Stimulated activated CD4-positive, alpha-beta T cell treated with anti-CD3 and anti-CD28 coated beads, TNF-alpha, amount 100 ng/mL, for 48 hours (primary cell): Measurements from ENCODE around the gene POLR3A.

Experiments
- DNase-seq, 3 donors: peaks; one replicate each; pipeline ENCODE4 v3.0.0-alpha.2; 2020; ENCODE audit warnings: low read depth in 3 of 3

POLR3A gene

DNA sequence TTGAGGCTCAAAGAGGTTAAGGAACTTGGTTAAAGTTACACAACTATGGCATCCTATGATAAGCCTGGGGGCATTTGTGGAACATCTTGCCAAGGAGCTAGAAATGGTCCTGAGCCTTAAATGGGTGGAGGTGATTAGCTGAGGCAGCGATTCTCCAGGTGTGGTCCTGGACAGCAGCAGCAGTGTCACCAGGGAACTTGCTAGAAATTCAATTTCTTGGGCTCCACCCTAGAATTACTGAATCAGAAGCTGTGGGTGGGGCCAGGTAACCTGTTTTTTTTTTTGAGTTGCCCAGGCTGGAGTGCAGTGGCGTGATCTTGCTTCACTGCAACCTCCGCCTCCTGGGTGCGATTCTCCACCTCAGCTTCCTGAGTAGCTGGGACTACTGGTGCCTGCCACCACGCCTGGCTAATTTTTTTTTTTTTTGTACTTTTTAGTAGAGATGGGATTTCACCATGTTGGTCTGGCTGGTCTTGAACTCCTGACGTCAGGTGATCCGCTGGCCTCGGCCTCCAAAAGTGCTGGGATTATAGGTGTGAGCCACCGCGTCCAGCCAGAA, 17.5 kb upstream of the POLR3A start:
- DNase-seq: no peak

GRCh38 chr10:78045856-78046255, 16.5 kb upstream of the POLR3A start:
- no peak for DNase-seq

DNA sequence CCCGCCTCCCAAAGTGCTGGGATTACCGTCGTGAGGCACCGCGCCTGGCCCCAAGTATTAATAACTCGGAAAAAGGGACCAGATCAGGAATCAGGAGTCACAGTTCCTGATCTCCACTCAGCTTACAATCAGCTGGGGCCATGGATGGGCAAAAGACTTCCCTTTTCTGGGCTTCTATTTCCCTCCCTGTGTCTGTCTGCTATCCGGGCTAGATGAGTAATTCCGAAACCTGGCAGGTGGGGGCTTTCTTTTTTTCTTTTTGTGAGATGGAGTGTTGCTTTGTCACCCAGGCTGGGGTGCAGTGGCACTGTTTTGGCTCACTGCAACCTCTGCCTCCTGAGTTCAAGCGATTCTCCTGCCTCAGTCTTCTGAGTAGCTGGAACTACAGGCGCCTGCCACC, 15.9 kb upstream of the POLR3A start:
- no peak for DNase-seq

GRCh38 chr10:78044699-78045098, 15.4 kb upstream of the POLR3A start:
- DNase-seq: no peak

GRCh38 chr10:78044179-78044578, 14.9 kb upstream of the POLR3A start:
- DNase-seq: no peak

DNA sequence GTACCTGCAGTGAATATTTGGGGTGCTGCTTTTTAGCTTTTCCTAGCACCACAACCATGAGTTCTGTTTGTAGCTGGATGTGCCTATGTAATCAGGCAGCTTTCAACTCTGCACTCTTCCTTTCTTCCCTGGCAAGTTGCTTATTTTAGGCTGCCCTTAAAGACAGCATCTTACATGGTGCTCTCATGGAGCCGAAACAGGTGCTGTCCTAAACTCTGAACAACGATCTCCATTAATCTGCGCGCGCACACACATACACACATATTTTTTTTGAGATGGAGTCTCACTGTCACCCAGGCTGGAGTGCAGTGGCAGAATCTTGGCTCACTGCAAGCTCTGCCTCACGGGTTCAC, 13.4 kb upstream of the POLR3A start:
- DNase-seq: no peak

GRCh38 chr10:78042058-78042751, 12.9 kb upstream of the POLR3A start:
- no peak for DNase-seq

GRCh38 chr10:78041170-78042057, 12.1 kb upstream of the POLR3A start:
- no peak for DNase-seq

DNA sequence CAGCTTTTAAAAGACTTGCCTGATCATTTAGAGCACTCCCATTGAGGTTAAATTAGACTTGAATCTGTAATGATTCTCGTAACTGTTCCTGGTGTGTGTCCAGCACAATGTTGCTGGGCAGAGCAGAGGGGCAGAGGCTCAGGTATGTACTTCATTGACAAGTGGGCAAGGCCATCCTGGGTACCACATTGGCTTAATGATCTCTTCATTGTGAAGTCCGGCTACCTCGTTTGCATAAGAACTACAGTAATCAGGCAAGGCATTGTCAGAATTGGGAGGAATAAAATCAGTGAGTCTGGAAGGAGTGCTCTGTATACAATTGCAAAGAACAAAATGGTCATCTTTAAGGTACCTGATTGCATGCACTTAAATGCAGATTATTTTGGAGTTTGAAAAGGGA, 10.4 kb upstream of the POLR3A start:
- DNase-seq: no peak

- DNase-seq: no peak
Measured at GRCh38 chr10:78038791-78039547, 9.7 kb upstream of the POLR3A start.

- no peak for DNase-seq
Measured at GRCh38 chr10:78038105-78038504, 8.8 kb upstream of the POLR3A start.

- no peak for DNase-seq
Measured at GRCh38 chr10:78035933-78036583, 6.7 kb upstream of the POLR3A start.

DNA sequence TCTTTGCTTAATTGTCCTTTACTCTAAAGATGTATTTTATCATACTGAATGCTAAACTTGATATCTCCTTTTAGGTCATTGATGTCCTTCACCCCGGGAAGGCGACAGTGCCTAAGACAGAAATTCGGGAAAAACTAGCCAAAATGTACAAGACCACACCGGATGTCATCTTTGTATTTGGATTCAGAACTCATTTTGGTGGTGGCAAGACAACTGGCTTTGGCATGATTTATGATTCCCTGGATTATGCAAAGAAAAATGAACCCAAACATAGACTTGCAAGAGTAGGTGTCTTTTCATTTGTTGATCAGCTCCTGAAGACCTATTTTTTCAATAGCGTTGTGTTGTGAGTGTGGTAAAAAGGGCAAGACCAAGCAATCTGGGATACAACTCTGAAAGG, 6.1 kb upstream of the POLR3A start:
- DNase-seq: no peak

DNA sequence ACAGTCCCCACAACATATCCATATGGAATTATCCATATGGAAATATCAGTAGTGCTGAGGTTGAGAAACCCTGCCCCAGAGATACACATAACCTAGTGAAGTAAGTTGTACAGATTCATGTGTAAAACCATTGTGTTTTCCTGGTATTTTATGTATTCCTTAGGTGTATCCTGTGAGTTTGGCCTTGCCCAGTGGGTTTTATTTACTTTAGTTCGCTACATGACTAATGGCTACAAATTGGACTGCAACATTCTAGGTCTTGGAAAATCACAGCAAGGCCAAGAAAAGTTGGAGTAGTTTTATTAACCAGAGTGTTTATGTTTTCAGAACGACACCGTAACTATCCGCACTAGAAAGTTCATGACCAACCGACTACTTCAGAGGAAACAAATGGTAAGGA, 5.7 kb upstream of the POLR3A start:
- no peak for DNase-seq

- peak; percentile 86 to 94 (median 90) for DNase-seq
Measured at GRCh38 chr10:78033637-78034470, 4.5 kb upstream of the POLR3A start, which contains the start of gene RPS24. Gene RPS24 (plus strand): TSS chr10:78033863. CDS start chr10:78033902, 39 bp downstream.

- no peak for DNase-seq
Measured at GRCh38 chr10:78033387-78033636, 4.0 kb upstream of the POLR3A start.

DNA sequence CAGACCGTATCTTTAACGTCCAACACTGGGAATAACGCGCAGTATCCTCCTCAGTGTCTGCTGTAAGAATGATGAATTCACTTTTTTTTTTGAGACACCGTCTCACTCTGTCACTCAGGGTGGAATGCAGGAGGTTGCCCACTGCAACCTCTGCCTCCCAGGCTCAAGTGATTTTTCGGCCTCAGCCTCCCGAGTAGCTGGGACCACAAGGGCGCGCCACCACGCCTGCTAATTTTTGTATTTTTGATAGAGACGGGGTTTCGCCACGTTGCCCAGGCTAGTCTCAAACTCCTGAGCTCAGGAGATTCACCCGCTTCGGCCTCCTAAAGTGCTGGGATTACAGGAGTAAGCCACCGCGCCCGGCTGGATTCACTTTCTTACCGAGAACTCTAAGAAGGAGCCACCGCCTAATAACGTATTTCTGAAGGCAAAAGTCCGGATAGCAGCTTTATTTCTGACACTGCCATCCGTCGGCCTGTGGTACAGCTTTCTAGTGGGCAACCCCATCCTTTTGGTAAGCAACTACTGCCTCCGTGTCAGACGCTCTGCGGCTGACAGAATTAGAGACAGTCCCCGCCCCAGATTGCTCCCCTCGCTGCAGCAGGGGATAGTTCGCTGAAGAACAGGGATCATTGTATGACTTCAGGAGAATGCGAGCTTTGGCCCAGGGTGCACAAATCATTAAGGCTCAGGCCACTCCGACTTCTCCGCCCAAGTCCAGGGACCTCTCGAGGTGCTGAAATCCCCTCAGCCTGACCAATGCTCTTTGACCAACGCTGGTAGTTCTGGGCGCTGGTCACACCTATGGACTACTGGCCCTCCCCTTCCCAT, 662 bp downstream of the POLR3A start:
- DNase-seq: peak in 1 of 3 donors; percentile 13

DNA sequence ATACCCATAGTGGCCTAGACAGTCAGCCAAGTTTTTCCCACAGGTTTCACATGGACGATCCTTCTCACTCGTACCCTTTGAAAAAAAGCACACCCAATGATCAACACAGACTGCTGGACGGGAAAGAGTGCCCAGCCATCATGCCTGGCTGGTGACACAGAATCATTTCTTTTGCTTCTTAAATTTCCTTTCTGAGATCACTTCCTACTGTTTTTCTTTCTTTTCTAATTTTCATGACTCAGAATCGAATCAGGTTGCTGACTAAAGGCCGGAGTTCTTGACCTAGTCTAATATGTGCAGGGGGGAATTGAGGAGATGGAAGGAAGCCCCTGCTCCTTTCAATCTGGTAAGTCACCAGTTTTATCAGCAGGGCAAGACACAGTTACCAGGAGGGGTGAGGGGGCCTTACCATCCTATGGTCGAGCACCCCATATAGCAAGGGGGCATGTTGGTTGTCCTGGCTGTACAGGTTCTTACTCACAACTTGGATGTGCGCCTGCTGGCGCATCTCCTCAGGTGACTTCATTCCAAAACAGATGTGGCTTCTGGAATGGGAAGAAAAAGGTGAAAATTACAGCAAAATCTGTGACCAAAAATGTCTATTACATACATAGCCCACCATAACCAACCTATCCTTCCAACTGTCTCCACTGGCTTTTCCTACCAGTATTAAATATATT, 3.5 kb downstream of the POLR3A start:
- DNase-seq: no peak

- no peak for DNase-seq
Measured at GRCh38 chr10:78023741-78024140, 5.6 kb downstream of the POLR3A start.
